CMK (cell line): ENCODE results near the gene REEP1.
"Not testable (repeated sequence)": the region's sequence is repeated elsewhere in the genome, so short reads cannot be mapped to it uniquely, and the experiment has no call there.

Source experiments
- DNase-seq: peaks from one replicate; pipeline ENCODE4 v3.0.0-alpha.2; 2010; ENCODE audit warnings: low read depth

REEP1 gene

DNA sequence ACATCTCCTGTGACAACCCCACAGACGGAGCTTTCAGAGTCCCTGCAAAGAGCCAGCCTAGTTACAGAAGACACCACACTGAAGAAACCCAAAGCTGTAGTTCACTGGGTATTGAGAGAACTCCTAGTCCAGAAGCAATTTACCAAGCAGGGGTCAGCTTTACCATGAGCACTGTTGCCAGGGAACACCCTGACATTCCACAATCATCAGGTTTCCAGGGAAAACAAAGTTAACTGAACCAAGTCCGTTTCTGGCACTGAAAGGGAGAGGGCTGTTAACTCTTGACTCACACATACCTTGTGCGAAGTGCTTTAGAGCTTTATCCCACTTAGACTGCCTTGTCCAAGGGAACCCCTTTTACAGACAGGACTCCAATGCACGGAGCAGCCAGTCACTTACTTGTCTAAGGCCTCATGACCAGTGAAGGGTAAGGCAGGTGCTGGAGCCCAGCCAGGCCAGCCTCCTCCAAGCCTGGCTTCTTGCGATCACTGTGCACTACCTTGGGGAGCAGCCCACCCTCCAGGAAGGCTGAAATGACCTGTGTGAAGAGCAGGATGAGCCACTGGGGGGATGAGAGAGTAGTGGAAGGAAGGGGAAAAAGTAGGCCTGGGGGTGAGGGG lies 53.9 kb downstream of the REEP1 start:
- DNase-seq, result no peak

DNA sequence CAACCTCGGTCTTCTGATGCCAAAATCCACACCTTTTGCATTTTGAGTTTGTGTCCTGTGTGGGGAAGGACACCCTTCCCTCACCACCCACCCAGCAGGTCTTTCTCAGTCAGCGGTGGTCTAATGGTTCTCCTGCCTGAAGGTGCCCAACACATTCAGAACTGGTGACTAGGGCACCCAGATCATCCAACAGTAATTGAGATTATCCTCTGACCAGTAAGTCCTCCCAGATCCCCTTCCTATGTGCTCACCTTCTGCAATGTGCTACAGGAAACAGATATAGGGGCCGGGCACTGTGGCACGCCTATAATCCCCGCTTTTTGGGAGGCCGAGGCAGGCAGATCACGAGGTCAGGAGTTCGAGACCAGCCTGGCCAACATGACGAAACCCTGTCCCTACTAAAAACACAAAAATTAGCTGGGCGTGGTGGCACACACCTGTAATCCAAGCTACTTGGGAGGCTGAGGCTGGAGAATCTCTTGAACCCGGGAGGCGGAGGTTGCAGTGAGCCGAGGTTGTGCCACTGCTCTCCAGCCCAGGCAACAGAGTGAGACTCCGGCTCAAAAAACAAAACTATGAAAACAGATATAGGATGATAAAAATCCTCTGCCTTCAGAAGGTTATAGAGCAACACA lies 56.2 kb downstream of the REEP1 start:
- no peak for DNase-seq

DNA sequence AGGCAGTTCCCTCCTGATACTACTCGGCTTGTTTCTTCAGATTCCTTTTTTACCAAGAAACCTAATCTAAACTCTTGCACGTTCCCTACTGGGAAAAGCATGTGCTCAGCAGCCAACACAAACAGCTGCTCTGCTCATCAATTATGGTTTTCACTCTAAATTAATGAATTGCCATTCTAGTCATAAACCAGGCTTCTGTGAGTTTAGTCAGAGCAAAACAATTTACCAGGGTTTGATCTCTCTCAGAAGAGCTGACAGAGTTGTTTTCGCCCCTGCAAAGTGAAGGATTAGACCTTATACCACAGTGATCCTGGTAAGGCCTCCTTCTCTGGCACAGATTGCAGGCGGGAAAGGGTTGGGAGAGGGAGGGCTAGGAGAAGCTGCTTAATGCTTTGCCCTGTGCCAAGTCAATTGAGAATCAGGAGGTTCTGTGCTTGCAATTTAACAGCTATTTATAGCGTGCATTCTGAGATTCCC lies 57.2 kb downstream of the REEP1 start:
- no peak for DNase-seq

DNA sequence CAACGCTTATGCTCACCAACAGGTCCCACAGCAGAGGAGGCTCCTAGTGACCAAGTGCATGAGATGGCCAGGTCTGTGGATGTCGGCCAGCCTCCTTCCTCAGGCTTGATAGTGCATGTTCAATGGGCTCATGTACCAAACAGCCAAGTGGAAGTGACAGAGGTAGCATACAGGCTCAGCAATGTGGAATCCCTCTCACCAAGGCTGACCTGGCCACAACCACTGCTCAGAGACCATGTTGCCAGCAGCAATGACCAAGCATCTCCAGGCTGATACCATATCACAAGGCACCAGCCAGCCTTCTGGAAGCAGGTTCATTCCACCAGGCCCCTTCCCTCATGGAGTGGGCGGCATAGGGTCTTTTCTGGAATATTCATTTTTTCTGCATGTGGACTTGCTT lies 61.5 kb downstream of the REEP1 start:
- no peak for DNase-seq

DNA sequence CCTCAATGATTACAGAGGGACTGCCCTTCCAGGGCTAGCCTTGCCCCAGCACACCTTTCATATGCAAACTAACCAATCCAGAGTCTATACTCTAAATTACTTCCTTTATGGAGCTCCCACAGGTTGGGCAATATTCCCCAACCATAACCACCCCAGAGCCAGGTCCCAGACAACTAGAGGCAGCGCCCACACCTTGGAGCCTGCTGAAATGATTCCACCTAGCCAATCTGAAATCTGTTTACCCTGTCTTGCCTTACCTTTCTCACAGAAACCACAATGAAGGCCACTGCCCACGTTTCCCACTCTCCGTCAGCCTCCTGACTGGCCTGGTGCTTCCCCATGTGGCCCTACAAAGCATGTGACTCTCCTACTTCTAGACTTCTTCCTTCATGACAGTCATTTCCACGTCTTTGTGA lies 62.0 kb downstream of the REEP1 start:
- DNase-seq, result no peak

DNA sequence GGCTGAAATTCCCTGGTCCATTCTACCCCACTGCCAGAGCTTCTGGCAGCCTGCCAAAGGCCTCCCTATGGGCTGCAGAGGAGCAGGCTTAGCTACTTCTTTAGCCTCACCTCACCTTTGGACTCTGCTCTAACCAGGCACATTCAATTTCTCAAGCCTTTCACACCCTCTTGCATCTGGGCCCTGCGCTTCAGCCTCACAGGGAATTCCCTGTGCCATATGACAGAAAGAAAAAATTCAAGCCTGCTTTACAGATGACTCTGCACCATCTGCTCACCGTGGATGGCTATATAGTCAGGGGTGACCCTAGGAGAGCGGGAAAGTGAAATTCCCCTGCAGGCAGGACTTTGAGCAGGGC lies 62.5 kb downstream of the REEP1 start:
- DNase-seq, result no peak

DNA sequence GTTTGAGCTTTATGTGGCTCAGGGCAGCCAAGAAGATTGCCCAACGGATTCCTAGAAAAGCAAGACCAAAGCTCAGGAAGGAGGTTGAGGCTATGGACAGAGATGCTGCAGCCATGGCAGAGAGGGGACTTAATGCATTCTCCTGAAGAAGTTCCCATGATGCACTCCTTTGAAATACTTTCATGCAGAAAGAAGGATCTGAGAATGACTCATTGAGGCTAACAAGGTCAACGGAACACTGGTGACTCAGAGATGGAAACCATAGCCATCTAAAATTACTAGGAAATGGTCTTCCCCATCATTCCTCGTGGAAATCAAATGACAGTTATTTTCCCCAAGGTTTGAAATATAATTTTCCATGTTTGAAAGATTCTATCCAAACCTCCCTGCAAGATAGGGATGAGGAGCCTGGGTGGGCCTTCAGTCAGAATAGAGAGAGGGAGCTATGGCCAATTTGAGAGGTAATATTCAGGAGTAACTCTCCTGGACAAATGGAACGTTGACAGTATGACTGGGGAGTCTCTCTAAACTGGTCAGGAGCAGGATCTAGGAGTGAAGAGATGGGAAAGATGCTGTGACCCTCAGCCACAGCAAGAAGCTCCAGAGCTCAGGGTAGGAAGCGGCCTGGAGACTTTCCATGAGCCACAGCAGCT lies 63.0 kb downstream of the REEP1 start:
- no peak for DNase-seq

DNA sequence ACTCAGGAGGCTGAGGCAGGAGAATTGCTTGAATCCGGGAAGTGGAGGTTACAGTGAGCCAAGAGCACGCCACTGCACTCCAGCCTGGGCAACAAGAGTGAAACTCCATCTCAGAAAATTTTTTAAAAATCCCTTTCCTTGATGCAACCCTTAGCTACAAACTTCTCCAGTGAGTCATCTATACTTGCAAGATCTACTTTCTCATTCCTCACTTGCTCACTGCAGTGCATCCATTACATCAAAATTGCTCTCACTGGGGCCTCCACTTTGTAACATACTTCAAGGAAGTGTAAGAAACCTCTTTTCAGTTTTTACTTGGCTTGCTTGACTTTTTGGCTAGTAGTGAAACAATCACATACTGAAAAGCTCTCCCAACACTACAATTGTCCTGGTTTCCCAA lies 65.3 kb downstream of the REEP1 start:
- DNase-seq, result no peak

DNA sequence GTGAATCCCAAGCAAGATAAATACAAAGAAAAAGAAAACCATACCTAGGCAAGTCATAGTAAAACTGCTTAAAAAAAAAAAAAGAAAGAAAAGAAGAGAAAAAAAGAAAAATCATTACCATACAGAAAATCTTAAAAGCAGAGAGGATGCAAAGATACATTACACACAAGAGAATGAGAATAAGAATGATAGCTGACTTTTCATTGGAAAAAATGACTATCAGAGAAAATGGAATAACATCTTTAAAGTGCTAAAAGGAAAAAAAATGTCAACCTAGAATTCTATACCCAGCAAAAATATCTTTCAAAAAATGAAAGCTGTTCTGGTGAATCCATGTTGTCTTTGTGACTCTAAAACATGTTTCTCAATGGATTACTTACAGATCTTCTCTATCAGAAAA lies 66.2 kb downstream of the REEP1 start:
- DNase-seq, result no peak

DNA sequence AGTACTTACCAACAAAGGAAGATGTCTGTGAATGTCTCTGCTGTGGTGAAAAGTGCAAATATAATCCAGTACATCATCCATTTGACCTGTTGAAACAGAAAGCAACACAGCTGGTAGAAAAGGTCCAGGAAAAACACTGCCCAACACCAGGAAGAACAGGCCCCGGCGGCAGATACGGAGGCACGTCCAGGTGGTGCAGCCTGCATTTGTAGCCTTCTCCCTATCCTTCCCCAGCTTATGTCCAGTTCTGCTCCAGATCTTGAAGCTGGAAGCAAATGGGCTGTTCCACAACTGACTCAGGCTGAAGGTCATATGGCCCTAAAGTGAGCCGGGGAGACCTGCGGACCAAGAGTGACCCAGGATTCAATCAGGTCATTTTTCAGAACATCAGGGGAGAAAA lies 73.5 kb downstream of the REEP1 start:
- no peak for DNase-seq

DNA sequence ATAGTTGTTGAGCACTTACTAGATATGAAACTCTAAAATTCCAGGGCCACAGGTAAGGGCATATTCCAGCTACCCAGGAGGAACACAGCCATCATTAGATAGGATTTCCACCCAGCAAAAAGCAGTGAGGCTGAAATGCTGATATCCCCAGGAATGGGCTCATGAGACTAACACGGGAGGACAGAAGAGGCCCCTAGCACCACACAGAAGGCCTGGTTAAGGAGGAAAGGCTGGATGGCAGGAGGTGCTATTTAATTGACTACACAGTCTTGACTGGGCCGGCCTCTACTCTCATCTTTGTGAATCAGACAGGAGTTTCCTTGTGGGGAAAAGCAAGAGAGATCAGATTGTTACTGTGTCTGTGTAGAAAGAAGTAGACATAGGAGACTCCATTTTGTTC lies 76.4 kb downstream of the REEP1 start:
- no peak for DNase-seq

DNA sequence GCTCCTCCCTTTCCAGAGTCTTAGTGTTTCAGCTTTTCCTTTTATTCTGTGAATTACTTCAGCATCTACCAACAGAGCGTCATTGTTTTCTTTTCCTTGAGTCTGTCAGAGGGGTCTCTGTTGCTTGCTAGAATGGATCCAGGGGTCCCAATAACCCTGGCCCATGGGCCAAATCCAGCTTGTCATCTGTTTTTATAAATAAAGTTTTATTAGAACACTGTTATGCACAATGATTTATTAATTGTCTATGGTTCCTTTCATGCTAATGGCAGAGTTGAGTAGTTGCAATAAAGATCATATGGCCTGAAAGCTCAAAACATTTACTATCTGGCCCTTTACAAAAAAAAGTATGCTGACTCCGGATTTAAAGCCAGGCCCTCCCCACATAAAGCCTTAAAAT lies 79.3 kb downstream of the REEP1 start:
- no peak for DNase-seq

DNA sequence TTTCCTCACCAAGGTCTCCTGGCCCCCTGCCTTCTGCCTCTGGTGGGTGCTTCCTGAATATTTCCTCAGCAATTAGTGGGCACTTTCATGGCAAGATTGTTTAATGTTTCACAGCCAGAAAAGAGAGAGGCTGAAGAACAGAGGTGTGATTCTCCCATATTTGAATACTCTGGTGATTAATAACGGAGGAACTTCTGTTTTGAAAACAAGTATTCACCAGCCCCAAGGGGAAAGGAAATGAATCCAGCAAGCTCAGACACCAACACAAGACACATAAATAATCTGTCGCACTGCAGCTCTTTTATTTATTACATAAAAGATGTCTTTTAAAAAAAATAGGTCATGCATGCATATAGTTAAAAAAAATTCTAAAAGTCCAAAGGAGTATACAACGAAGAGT lies 80.4 kb downstream of the REEP1 start:
- DNase-seq, result no peak

DNA sequence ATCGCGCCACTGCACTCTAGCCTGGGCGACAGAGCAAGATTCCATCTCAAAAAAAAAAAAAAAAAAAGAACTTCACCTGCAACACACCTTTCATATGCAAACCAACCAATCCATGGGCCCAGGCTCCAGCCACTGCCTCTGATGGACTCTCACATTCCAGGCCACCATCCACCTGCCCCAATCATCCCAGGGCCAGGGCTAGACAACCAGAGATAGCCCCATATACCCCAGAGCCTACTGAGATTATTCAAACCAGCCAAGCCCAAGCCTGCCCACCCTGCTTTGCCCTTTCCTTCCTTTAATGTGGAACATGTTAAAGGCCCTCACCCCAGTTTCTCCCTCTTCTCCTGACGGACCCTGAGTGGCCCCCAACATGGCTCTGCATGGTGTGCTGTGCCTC lies 81.1 kb downstream of the REEP1 start:
- no peak for DNase-seq

DNA sequence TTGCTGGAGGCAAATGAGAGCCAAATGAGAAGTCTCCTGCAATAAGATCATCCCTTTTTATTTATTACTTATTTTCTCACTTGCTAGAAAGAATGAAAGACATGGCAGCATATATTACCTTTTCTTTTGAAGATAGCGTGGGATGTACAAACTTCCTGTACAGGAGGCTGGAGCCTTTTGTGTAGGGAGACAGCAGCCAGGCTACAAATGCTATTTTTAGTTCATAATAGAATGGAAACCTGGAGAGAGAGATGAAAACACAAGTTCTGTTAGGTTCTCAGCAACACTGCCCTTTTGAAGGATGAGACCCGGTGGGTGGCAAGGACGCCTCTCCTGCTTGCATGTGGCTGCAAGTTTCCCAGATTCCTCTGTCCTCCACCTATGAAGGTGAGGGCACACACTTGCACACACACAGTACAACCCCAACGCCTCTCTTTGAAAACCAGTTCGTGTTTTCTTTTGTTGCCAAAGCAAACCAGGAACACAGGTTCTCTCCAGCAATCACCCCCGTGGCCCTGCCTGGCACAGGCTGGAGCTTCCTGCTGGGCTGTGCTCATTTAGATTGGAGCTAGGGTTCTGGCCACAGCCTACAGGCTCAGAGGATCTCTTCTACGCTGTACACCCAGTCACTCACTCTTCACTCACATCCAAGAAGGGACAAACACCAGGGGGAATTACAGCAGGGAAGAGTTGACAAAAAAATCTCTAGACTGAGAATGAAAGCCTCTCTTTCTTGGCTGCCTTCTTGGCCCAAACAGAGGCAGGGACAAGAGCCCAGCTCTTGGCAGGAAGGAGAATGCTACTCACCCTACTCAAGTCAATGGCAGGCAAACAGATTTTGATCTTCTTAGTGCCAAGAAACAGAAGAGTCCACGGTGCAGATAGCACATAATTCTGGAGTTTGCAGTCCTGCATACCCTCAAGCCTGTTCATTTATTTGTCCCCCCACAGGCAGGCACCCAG lies 82.6 kb downstream of the REEP1 start:
- no peak for DNase-seq

DNA sequence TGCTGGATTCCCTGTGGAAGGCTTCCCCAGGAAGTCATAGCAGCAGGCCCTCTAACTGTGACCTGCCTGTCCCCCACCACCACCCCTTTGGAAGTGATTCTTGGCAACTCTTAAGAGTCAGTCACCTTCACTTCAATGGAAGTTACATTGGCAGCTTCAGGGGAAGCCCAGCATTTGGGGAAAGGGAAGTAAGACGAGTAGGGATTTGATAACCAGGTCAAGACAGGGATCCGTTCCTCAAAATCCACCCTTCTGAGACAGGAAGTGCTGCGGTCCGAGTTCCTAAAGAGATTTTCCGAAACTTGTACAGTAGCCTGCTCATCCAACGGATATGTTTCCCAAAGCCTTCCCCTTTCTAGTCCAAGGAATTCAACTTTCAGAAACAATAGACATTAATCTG lies 84.0 kb downstream of the REEP1 start:
- no peak for DNase-seq

DNA sequence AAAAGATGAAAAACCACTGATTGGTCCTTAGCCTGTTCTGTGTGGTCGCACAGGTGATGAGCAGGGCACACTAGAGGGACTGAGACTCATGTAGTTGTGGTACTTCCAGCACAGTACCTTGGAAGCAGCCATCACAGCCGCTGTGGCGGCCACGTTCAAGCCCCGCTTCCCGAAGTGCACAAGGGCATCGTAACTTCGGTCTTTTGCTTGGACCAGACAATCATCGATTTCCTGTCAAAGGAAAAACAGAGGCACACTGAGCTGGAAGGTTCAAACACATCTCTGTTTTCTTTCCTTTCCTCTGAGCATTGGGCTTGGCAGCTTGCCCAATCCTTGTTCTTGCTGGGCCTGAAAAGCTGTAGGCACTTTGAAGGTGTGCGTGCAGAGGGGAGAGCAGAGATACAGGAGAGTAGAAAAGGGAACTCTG lies 85.6 kb downstream of the REEP1 start:
- no peak for DNase-seq

DNA sequence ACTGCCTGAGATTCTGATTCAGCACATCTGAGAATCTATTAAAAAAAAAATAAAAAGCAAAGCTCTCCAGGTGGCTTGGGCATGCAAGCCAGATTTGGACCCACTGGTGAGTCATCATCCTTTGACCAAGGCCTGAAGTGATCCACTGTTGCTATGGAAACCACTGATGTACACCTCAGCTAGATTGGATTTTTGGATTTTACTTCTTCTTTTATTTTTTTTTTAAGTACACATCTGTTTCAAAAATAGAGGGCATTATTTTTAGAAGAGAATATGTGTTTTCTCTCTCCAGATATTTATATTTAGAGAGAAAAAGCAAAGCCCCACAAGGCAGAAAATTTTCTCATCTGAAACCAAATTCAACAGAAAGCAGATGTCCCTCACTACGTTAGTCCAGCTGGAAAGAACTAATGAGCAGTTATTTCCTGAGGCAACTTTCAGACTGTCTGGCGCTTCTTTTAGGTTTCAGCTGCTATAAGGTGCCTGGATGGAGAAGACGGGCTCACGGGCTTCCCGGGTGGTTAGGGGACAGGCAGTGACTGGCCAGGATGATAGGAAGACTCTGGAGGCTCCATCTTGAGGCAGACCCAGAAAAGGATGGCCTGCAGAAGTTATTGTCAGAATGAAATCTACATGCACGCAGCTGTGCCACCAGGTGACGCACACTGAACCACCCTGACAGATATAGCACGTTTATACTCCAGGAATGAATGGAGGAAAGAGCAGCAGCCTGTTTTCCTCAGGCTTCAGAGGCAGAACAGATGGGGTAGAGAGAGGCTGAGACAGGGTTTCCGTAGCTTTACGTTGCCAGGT lies 87.6 kb downstream of the REEP1 start:
- DNase-seq, result no peak

DNA sequence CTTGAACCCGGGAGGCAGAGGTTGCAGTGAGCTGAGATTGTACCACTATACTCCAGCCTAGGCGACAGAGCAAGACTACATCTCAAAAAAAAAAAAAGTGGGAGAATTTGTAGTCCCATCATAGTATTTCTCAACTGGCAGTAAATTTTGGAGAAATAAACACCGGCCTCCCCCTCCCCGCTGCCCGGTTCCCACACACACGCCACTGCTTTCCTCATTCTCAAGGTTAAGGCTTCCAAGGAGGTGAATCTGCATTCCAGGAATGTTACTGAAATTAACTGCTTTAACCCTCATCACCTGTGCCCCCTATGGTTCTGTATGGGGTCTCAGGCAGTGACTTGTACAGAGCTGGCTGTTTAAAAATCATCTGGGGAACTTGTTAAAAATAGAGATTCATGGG lies 88.2 kb downstream of the REEP1 start:
- DNase-seq, result no peak

DNA sequence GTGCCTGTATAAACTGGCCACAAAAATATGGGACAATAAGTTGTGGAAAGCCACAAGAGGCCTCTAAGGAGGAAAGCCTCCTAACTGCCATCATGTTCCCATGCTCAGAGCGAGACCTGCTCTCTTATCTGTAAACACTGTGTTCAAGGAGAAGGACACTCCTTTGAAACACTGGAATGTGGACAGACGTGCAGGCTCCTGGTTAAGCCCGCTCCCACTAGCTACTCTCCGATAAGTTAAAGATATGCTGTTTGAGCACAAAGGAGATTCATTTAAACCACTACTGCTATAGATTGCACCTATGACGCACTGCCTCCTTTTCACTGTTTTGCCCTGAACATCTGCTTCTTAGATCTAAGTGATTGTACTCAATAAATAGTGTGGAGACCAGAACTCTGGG lies 92.2 kb downstream of the REEP1 start:
- not testable (repeated sequence) for DNase-seq

DNA sequence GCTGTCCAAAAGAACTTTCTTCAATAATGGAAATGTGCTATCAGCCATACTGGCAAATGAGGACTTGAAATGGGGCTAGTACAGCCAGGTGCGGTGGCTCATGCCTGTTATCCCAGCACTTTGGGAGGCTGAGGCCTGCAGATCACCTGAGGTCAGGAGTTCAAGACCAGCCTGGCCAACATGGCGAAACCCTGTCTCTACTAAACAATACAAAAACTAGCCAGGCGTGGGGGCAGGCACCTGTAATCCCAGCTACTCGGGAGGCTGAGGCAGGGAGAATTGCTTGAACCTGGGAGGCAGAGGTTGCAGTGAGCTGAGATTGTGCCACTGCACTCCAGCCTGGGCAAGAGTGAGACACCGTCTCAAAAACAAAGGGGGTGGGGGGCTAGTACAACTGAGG lies 92.6 kb downstream of the REEP1 start:
- not testable (repeated sequence) for DNase-seq
